ENCODE data around the gene ENOX2. TPM values are rescaled to one million over a fixed set of nuclear protein-coding genes. Genes with fewer than 3 reads are reported as not detected.

ENOX2 gene
- total and polyA plus RNA-seq, 2 donors (not counting 1 experiment from before 2014, with no cell fraction given): 5.1 to 18.8 TPM

DNA sequence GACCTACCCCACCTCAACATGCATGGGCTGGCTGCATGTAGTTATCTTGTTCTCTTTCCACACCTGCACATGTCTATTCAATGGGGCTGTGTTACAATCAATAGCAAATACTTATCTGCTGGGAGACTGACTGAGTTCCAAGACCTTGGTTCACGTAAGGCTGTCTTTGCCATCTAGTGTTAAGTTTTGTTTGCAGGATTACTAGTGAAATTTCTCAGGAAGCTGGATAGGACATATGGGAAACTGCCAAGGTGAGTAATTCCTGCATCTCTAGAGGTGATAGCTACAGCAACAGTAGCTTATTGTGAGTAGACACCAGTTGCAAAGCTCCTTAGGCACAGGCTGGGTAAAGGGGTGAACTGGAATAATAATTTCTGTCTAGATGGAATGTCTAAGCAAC is 177.5 kb downstream of the ENOX2 start:
- Histone ChIP-seq H3K4me1 (ENCODE audit: control insufficient read depth in 2 of 2, insufficient read depth in 2 of 2, low read length in 2 of 2) (no peaks in the 10 kb centered on the region), H3K9ac (ENCODE audit: low read length) (no peak overlapping the region), H3K9me3 (ENCODE audit: control extremely low read depth in 1 of 3, control insufficient read depth in 2 of 3, insufficient read depth in 1 of 3, low read length in 2 of 3) (peaks cover 0 to 9% (median 4%) of the 10 kb centered on the region in 3 donors), H3K4me2 (replicated peaks; ENCODE audit: low read depth, low read length, poor library complexity, severe bottlenecking) (no peak overlapping the region), H4K20me1 (ENCODE audit: control insufficient read depth, insufficient read depth, low read length, poor library complexity, severe bottlenecking) (no peaks in the 10 kb centered on the region), H3K4me3 (ENCODE audit: control extremely low read depth in 1 of 5, extremely low read depth in 1 of 5, insufficient read depth in 1 of 5, low read depth in 2 of 5, low read length in 4 of 5) (no peak overlapping the region), H3K36me3 (replicated peaks in 1 of 2; ENCODE audit: control extremely low read depth in 1 of 2, control insufficient read depth in 1 of 2, extremely low read depth in 1 of 2, insufficient read depth in 2 of 2, low read length in 1 of 2) (no peaks in the 10 kb centered on the region), H3K79me2 (ENCODE audit: control insufficient read depth, insufficient read depth, low read length) (no peaks in the 10 kb centered on the region), H3K27me3 (replicated peaks in 1 of 4; ENCODE audit: control extremely low read depth in 1 of 4, control insufficient read depth in 3 of 4, insufficient read depth in 4 of 4, low read length in 3 of 4) (no peaks in the 10 kb centered on the region), H2AFZ (ENCODE audit: insufficient read depth, low read depth, low read length, poor library complexity, severe bottlenecking) (no peak overlapping the region), H3K27ac (ENCODE audit: low read length in 2 of 2) (no peak overlapping the region)
- ChIA-PET CTCF (no interaction called here), POLR2A (no interaction called here)
- H3K9me3 Mint-ChIP-seq (ENCODE audit: insufficient read depth): peaks cover 8% of the 10 kb centered on the region
- no CpG with 5 or more reads among the region's 1 CpG for WGBS (ENCODE audit: insufficient coverage)
- no peak overlapping the region for H3K4me3 Mint-ChIP-seq
- TF ChIP-seq EZH2 (IDR thresholded peaks at IDR 0.05; ENCODE audit: borderline replicate concordance, insufficient read depth, low read depth, low read length, poor library complexity, severe bottlenecking) (no peak), CTCF (IDR thresholded peaks at IDR 0.05) (no peak)
- DNase-seq: no peak
- no peaks in the 10 kb centered on the region for H3K4me1 Mint-ChIP-seq
- intact Hi-C loops (cut with micrococcal nuclease): no loop called here
- no peak for ATAC-seq (ENCODE audit: low read depth)
- H3K27ac Mint-ChIP-seq: no peak overlapping the region
- H3K27me3 Mint-ChIP-seq: no peaks in the 10 kb centered on the region

GRCh38 chrX:130719413-130719812 is 183.6 kb downstream of the ENOX2 start:
- 100% methylated on average over 3 of the region's 6 CpGs for WGBS (ENCODE audit: insufficient coverage)
- H3K9me3 Mint-ChIP-seq (ENCODE audit: insufficient read depth): no peaks in the 10 kb centered on the region
- intact Hi-C loops (cut with micrococcal nuclease): no loop called here

More at GRCh38 chrX:130719413-130719812, 183.6 kb downstream of the ENOX2 start:
- ChIA-PET POLR2A (no interaction called here), CTCF (no interaction called here)
- no peak for DNase-seq
- no peaks in the 10 kb centered on the region for H3K4me1 Mint-ChIP-seq
- H3K4me2 ChIP-seq (replicated peaks; ENCODE audit: low read depth, low read length, poor library complexity, severe bottlenecking): no peak overlapping the region
- H2AFZ ChIP-seq (ENCODE audit: insufficient read depth, low read depth, low read length, poor library complexity, severe bottlenecking): no peak overlapping the region
- H3K27ac Mint-ChIP-seq: no peak overlapping the region
- no peak overlapping the region for H3K27ac ChIP-seq (ENCODE audit: low read length in 2 of 2)
- no peak overlapping the region for H3K9ac ChIP-seq (ENCODE audit: low read length)
- H3K4me3 ChIP-seq (ENCODE audit: control extremely low read depth in 1 of 5, extremely low read depth in 1 of 5, insufficient read depth in 1 of 5, low read depth in 2 of 5, low read length in 4 of 5): no peak overlapping the region
- no peaks in the 10 kb centered on the region for H3K79me2 ChIP-seq (ENCODE audit: control insufficient read depth, insufficient read depth, low read length)
- H4K20me1 ChIP-seq (ENCODE audit: control insufficient read depth, insufficient read depth, low read length, poor library complexity, severe bottlenecking): no peaks in the 10 kb centered on the region
- H3K27me3 Mint-ChIP-seq: no peaks in the 10 kb centered on the region
- TF ChIP-seq EZH2 (IDR thresholded peaks at IDR 0.05; ENCODE audit: borderline replicate concordance, insufficient read depth, low read depth, low read length, poor library complexity, severe bottlenecking) (no peak), CTCF (IDR thresholded peaks at IDR 0.05) (no peak)
- H3K36me3 ChIP-seq (replicated peaks in 1 of 2; ENCODE audit: control extremely low read depth in 1 of 2, control insufficient read depth in 1 of 2, extremely low read depth in 1 of 2, insufficient read depth in 2 of 2, low read length in 1 of 2): no peaks in the 10 kb centered on the region
- no peak overlapping the region for H3K4me3 Mint-ChIP-seq
- no peaks in the 10 kb centered on the region for H3K4me1 ChIP-seq (ENCODE audit: control insufficient read depth in 2 of 2, insufficient read depth in 2 of 2, low read length in 2 of 2)
- no peak for ATAC-seq (ENCODE audit: low read depth)
- H3K9me3 ChIP-seq (ENCODE audit: control extremely low read depth in 1 of 3, control insufficient read depth in 2 of 3, insufficient read depth in 1 of 3, low read length in 2 of 3): no peaks in the 10 kb centered on the region
- no peaks in the 10 kb centered on the region for H3K27me3 ChIP-seq (replicated peaks in 1 of 4; ENCODE audit: control extremely low read depth in 1 of 4, control insufficient read depth in 3 of 4, insufficient read depth in 4 of 4, low read length in 3 of 4)
